GM12878 (cell line): Measurements from ENCODE around the gene MYO3B. TPM values are rescaled to one million over a fixed set of nuclear protein-coding genes. Genes with fewer than 3 reads are reported as not detected.

Experiments used
- CHD4 ChIP-seq: fragments of 200-600 bp; sonication (generic); IDR thresholded peaks from 2 replicates; pipeline ENCODE4 v1.6.1; 2016; ENCODE audit warnings: mild to moderate bottlenecking
- HDAC6 ChIP-seq: fragments of 200-600 bp; sonication (generic); IDR thresholded peaks from one replicate; pipeline ENCODE4 v1.8.0; 2017; ENCODE audit warnings: antibody characterized with exemption; ENCODE audit not compliant: unreplicated experiment
- LARP7 ChIP-seq: fragments of 450-650 bp; IDR thresholded peaks from 2 replicates; pipeline ENCODE4 v1.6.1; 2017; ENCODE audit warnings: mild to moderate bottlenecking
- PKNOX1 ChIP-seq: fragments of 450-650 bp; IDR thresholded peaks from 2 replicates; pipeline ENCODE4 v1.6.1; 2016; ENCODE audit warnings: mild to moderate bottlenecking
- ZBTB4 ChIP-seq: fragments of 450-650 bp; formaldehyde crosslinking; IDR thresholded peaks from 2 replicates; pipeline ENCODE4 v1.4.0; 2022; ENCODE audit warnings: mild to moderate bottlenecking, moderate library complexity
- polyA plus RNA-seq, 11 experiments: library from polyadenylated mRNA; depleted of rRNA in 4 of 11; unstranded in 6 of 11; stranded (reverse) in 5 of 11; fragments of >200 nt; fragmentation: Nextera tagmentation in 4 of 11; fragmentation: Illumina TruSeq in 1 of 11; extraction: Ambion mirVana in 4 of 11; extraction: Trizol in 1 of 11; gene quantifications; 1 replicate in 1 of 11; 2 replicates in 10 of 11; pipeline versions ENCODE4 v1.2.1 to v1.2.3, GENCODE V29; 2011 to 2016; ENCODE audit warnings: inconsistent platforms in 2 of 11, missing spikeins in 2 of 11, low read depth in 1 of 11
- total RNA-seq, 4 experiments: library from RNA; depleted of rRNA in 3 of 4; stranded (reverse); fragments of >200 nt in 3 of 4; fragmentation: Illumina TruSeq in 1 of 4; extraction: Trizol in 1 of 4; gene quantifications; 2 replicates each; pipeline versions ENCODE4 v1.2.1 to v1.2.3, GENCODE V29; 2013 to 2021
- TF ChIP-seq, protein P1 (sequence below): IDR thresholded peaks from 2 replicates; pipeline ENCODE4 v1.6.1; 2012; ENCODE audit warnings: improper control_type of control experiment, low read depth, low read length; ENCODE audit not compliant: insufficient replicate concordance
- TF ChIP-seq, protein P2 (sequence below): fragments of 450-650 bp; conservative IDR thresholded peaks from 2 replicates; pipeline ENCODE4 v1.6.1; 2017; ENCODE audit warnings: mild to moderate bottlenecking, moderate library complexity

The MYO3B gene
- total and polyA plus RNA-seq, 10 of the 15 experiments (the other 5 are each of a cell fraction or from before 2014, with no cell fraction given) = 1.1 to 7.1 (median 2.1) TPM

DNA sequence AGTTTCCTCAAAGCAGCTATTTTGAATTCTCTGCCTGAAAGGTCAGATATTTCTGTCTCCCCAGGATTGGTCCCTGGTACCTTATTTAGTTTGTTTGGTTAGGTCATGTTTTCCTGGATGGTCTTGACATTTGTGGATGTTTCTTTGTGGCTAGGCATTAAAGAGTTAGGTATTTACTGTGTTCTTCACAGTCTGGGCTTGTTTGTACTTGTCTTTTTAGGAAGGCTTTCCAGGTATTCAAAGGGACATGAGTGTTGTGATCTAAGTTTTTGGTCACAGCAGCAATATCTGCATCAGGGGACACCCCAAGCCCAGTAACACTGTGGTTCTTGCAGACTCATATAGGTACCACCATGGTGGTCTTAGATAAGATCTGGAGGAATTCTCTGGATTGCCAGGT lies 11.8 kb downstream of the MYO3B start (continued):
- TF ChIP-seq, protein P1, sequence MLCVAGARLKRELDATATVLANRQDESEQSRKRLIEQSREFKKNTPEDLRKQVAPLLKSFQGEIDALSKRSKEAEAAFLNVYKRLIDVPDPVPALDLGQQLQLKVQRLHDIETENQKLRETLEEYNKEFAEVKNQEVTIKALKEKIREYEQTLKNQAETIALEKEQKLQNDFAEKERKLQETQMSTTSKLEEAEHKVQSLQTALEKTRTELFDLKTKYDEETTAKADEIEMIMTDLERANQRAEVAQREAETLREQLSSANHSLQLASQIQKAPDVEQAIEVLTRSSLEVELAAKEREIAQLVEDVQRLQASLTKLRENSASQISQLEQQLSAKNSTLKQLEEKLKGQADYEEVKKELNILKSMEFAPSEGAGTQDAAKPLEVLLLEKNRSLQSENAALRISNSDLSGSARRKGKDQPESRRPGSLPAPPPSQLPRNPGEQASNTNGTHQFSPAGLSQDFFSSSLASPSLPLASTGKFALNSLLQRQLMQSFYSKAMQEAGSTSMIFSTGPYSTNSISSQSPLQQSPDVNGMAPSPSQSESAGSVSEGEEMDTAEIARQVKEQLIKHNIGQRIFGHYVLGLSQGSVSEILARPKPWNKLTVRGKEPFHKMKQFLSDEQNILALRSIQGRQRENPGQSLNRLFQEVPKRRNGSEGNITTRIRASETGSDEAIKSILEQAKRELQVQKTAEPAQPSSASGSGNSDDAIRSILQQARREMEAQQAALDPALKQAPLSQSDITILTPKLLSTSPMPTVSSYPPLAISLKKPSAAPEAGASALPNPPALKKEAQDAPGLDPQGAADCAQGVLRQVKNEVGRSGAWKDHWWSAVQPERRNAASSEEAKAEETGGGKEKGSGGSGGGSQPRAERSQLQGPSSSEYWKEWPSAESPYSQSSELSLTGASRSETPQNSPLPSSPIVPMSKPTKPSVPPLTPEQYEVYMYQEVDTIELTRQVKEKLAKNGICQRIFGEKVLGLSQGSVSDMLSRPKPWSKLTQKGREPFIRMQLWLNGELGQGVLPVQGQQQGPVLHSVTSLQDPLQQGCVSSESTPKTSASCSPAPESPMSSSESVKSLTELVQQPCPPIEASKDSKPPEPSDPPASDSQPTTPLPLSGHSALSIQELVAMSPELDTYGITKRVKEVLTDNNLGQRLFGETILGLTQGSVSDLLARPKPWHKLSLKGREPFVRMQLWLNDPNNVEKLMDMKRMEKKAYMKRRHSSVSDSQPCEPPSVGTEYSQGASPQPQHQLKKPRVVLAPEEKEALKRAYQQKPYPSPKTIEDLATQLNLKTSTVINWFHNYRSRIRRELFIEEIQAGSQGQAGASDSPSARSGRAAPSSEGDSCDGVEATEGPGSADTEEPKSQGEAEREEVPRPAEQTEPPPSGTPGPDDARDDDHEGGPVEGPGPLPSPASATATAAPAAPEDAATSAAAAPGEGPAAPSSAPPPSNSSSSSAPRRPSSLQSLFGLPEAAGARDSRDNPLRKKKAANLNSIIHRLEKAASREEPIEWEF = no peak
- TF ChIP-seq CHD4 = no peak
- TF ChIP-seq HDAC6 = no peak
- TF ChIP-seq LARP7 = no peak
- TF ChIP-seq, protein P2, sequence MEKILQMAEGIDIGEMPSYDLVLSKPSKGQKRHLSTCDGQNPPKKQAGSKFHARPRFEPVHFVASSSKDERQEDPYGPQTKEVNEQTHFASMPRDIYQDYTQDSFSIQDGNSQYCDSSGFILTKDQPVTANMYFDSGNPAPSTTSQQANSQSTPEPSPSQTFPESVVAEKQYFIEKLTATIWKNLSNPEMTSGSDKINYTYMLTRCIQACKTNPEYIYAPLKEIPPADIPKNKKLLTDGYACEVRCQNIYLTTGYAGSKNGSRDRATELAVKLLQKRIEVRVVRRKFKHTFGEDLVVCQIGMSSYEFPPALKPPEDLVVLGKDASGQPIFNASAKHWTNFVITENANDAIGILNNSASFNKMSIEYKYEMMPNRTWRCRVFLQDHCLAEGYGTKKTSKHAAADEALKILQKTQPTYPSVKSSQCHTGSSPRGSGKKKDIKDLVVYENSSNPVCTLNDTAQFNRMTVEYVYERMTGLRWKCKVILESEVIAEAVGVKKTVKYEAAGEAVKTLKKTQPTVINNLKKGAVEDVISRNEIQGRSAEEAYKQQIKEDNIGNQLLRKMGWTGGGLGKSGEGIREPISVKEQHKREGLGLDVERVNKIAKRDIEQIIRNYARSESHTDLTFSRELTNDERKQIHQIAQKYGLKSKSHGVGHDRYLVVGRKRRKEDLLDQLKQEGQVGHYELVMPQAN = no peak
- no peak for TF ChIP-seq PKNOX1
- TF ChIP-seq ZBTB4 (CRISPR knock-in tag) = no peak
